IMR-90 (cell line): ENCODE data around the gene LRRC36. TPM values are rescaled to one million over a fixed set of nuclear protein-coding genes. Genes with fewer than 3 reads are reported as not detected.
A peak's percentile ranks its signal among the peaks of the same experiment; 100 is the strongest.
"Not testable (repeated sequence)": the region's sequence is repeated elsewhere in the genome, so short reads cannot be mapped to it uniquely, and the experiment has no call there.

ENCODE experiments used
- ATAC-seq: fragments of 200-7000 bp; cut with Tn5 transposase; 2 replicates; pipeline ENCODE4 v1.9.1; 2020; ENCODE audit warnings: low read depth, mild to moderate bottlenecking, moderate library complexity
- BruUV-seq: library from RNA; stranded (reverse); fragments of 400-500 nt; replicated peaks from 2 replicates; lab custom pipeline; 2021; lab: Mats Ljungman, UMichigan
- CTCF ChIA-PET: fragments of 300-600 bp; formaldehyde crosslinking; extraction: SDS; loops from one replicate; lab custom pipeline; 2021; ENCODE audit warnings: antibody characterized with exemption; lab: Yijun Ruan, JAX
- POLR2A ChIA-PET: fragments of 300-600 bp; sonication (Branson Sonifier 250); formaldehyde crosslinking; loops from one replicate; lab custom pipeline; 2022; ENCODE audit warnings: antibody characterized with exemption; ENCODE audit not compliant: unreplicated experiment; lab: Charles Lee
- DNase-seq: peaks from one replicate; pipeline ENCODE4 v3.0.0; 2013
- H2AFZ ChIP-seq: replicated peaks from 2 replicates; pipeline ENCODE3; 2013; ENCODE audit warnings: low read length, mild to moderate bottlenecking; ENCODE audit not compliant: poor library complexity
- H2AK5ac ChIP-seq: 2 replicates; pipeline ENCODE4 v1.6.1; 2013; ENCODE audit warnings: low read depth, low read length, inconsistent platforms
- H2AK9ac ChIP-seq: replicated peaks from 2 replicates; pipeline ENCODE3; 2013; ENCODE audit warnings: mild to moderate bottlenecking, low read depth, low read length, moderate library complexity; ENCODE audit not compliant: poor library complexity
- H2BK120ac ChIP-seq: 2 replicates; pipeline ENCODE4 v1.6.1; 2013; ENCODE audit warnings: low read depth, low read length, inconsistent platforms
- H2BK15ac ChIP-seq: 3 replicates; pipeline ENCODE4 v1.6.1; 2013; ENCODE audit warnings: low read depth, low read length, inconsistent platforms
- H2BK20ac ChIP-seq: 2 replicates; pipeline ENCODE4 v1.6.1; 2013; ENCODE audit warnings: low read depth, mild to moderate bottlenecking, inconsistent platforms, low read length, moderate library complexity
- H2BK5ac ChIP-seq: 2 replicates; pipeline ENCODE4 v1.6.1; 2013; ENCODE audit warnings: mild to moderate bottlenecking, low read depth, low read length, inconsistent platforms; ENCODE audit not compliant: poor library complexity, severe bottlenecking
- H3K14ac ChIP-seq: replicated peaks from 2 replicates; pipeline ENCODE4 v1.6.1; 2013; ENCODE audit warnings: low read depth, low read length, inconsistent platforms
- H3K18ac ChIP-seq: 2 replicates; pipeline ENCODE4 v1.6.1; 2013; ENCODE audit warnings: low read depth, low read length, control low read depth
- H3K23ac ChIP-seq: 2 replicates; pipeline ENCODE4 v1.6.1; 2013; ENCODE audit warnings: low read depth, low read length, inconsistent platforms
- H3K27ac ChIP-seq: 2 replicates; pipeline ENCODE4 v1.5.1; 2013; ENCODE audit warnings: mild to moderate bottlenecking, control low read depth, low read length; ENCODE audit not compliant: insufficient read depth
- H3K27me3 ChIP-seq: 2 replicates; pipeline ENCODE4 v1.6.1; 2013; ENCODE audit warnings: low read length; ENCODE audit not compliant: control insufficient read depth, insufficient read depth
- H3K36me3 ChIP-seq: 2 replicates; pipeline ENCODE4 v1.6.1; 2013; ENCODE audit warnings: low read length, mixed read lengths; ENCODE audit not compliant: control insufficient read depth, insufficient read depth
- H3K4ac ChIP-seq: 2 replicates; pipeline ENCODE4 v1.6.1; 2013; ENCODE audit warnings: low read depth, low read length, inconsistent platforms
- H3K4me1 ChIP-seq: 2 replicates; pipeline ENCODE4 v1.6.1; 2013; ENCODE audit warnings: low read length, mixed read lengths; ENCODE audit not compliant: control insufficient read depth, insufficient read depth
- H3K4me2 ChIP-seq: 2 replicates; pipeline ENCODE4 v1.6.1; 2013; ENCODE audit warnings: low read depth, mild to moderate bottlenecking, control low read depth, low read length, moderate library complexity
- H3K4me3 ChIP-seq: 2 replicates; pipeline ENCODE4 v1.5.1; 2013; ENCODE audit warnings: low read depth, mild to moderate bottlenecking, control low read depth, low read length, moderate library complexity; ENCODE audit not compliant: insufficient read depth
- H3K56ac ChIP-seq: 2 replicates; pipeline ENCODE4 v1.6.1; 2013; ENCODE audit warnings: low read length, inconsistent platforms; ENCODE audit not compliant: insufficient read depth; ENCODE audit errors: extremely low read depth
- H3K79me1 ChIP-seq, 2 experiments: 2 replicates each; pipeline ENCODE4 v1.6.1; 2013; ENCODE audit warnings: low read length in 2 of 2, inconsistent platforms in 1 of 2, low read depth in 1 of 2
- H3K9ac ChIP-seq: 2 replicates; pipeline ENCODE4 v1.6.1; 2013; ENCODE audit warnings: low read depth, low read length, control low read depth
- H3K9me1 ChIP-seq: 2 replicates; pipeline ENCODE4 v1.6.1; 2013; ENCODE audit warnings: low read length, inconsistent platforms; ENCODE audit not compliant: insufficient read depth
- H3K9me3 ChIP-seq: 2 replicates; pipeline ENCODE4 v1.6.1; 2013; ENCODE audit warnings: low read length; ENCODE audit not compliant: control insufficient read depth, insufficient read depth
- H4K20me1 ChIP-seq: 2 replicates; pipeline ENCODE4 v1.6.1; 2013; ENCODE audit warnings: low read length, inconsistent platforms; ENCODE audit not compliant: insufficient read depth
- H4K5ac ChIP-seq: 2 replicates; pipeline ENCODE4 v1.6.1; 2013; ENCODE audit warnings: mild to moderate bottlenecking, low read depth, low read length, control low read depth
- H4K8ac ChIP-seq, 2 experiments: 2 replicates each; pipeline ENCODE4 v1.6.1; 2013; ENCODE audit warnings: low read depth in 2 of 2, low read length in 2 of 2, control low read depth in 1 of 2, inconsistent platforms in 1 of 2
- H4K91ac ChIP-seq: 2 replicates; pipeline ENCODE4 v1.6.1; 2013; ENCODE audit warnings: low read depth, low read length, inconsistent platforms; ENCODE audit not compliant: insufficient read depth
- WGBS, 2 experiments: methylation state at CpG; one replicate each; pipeline versions ENCODE4 v1.1.5 to v1.1.7; 2013; ENCODE audit warnings: missing lambda C conversion rate in 2 of 2; ENCODE audit not compliant: insufficient read length in 1 of 2; ENCODE audit errors: extremely low coverage in 2 of 2; 5-methylcytosine and 5-hydroxymethylcytosine counted together
- dilution Hi-C: fragments of 300-500 bp; cut with HindIII; formaldehyde crosslinking; loops from one replicate; pipeline ENCODE4 v1.14.3; 2018; ENCODE audit warnings: low sequenced_read_pairs; ENCODE audit not compliant: unreplicated experiment
- in situ Hi-C: fragments of 300-500 bp; cut with MboI; formaldehyde crosslinking; loops from 3 replicates; pipeline ENCODE4 v1.14.3; 2019; ENCODE audit warnings: low sequenced_read_pairs, inconsistent platforms, mixed read lengths
- intact Hi-C: fragments of 100-400 bp; cut with micrococcal nuclease; formaldehyde crosslinking; loops from 2 replicates; pipeline ENCODE4 v1.10.0; 2022
- polyA plus RNA-seq, 3 experiments: library from polyadenylated mRNA; depleted of rRNA; stranded (reverse); fragments of >200 nt; gene quantifications; 2 replicates each; pipeline ENCODE4 v1.2.3, GENCODE V29; 2012; ENCODE audit warnings: low replicate concordance in 1 of 3
- total RNA-seq: library from RNA; depleted of rRNA; stranded (reverse); fragments of >200 nt; gene quantifications from 2 replicates; pipeline ENCODE4 v1.2.3, GENCODE V29; 2012

LRRC36 gene
- total and polyA plus RNA-seq, 2 of the 4 experiments (the other 2 are of a cell fraction) = 0.18 to 0.29 TPM

DNA sequence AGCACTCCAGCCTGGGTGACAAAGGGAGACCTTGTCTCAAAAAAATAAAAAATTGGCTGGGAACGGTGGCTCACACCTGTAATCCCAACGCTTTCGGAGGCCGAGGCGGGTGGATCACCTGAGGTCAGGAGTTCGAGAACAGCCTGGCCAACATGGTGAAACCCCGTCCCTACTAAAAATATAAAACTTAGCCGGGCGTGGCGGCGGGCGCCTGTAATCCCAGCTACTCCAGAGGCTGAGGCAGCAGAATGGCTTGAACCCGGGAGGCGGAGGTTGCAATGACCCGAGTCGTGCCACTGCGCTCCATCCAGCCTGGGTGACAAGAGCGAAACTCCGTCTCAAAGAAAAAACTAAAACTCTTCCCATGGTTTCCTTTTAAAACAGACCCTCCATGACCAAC is 88.8 kb downstream of the LRRC36 start:
- H3K27ac ChIP-seq, H2AFZ ChIP-seq, H3K36me3 ChIP-seq, H2AK9ac ChIP-seq, DNase-seq, H3K9me1 ChIP-seq, H3K27me3 ChIP-seq, H3K9me3 ChIP-seq, dilution Hi-C loops, H3K56ac ChIP-seq, H2BK5ac ChIP-seq, H2BK15ac ChIP-seq, BruUV-seq, ATAC-seq, H4K5ac ChIP-seq, intact Hi-C loops, H3K4me1 ChIP-seq, H2BK120ac ChIP-seq, in situ Hi-C loops, CTCF ChIA-PET, POLR2A ChIA-PET, H3K18ac ChIP-seq, H4K20me1 ChIP-seq: not testable (repeated sequence)
- Histone ChIP-seq H3K23ac (peak overlapping the region; percentile 79), H2BK20ac (0 out of 2 replicates have a peak overlapping the region, but pooled peaks have one; percentile 14), H3K14ac (peak overlapping the region; percentile 87), H4K8ac (peak overlapping the region; percentile 95; a peak in 2 of 4 replicates), H3K4me3 (peak overlapping the region; percentile 78), H2AK5ac (0 out of 2 replicates have a peak overlapping the region, but pooled peaks have one; percentile 13), H3K79me1 (peaks cover 2 to 15% of the 10 kb centered on the region in 2 experiments; a peak in 3 of 4 replicates), H4K91ac (peak overlapping the region; percentile 78; the same call in 1 of the 2 replicates), H3K9ac (peak overlapping the region; percentile 86), H3K4me2 (peak overlapping the region; percentile 83), H3K4ac (peak overlapping the region; percentile 73; the same call in 1 of the 2 replicates)
- 90% methylated on average over 9 of the region's 19 CpGs; no CpG with 5 or more reads in 1 of the 2 experiments for WGBS, 2 experiments
